Ishikawa (cell line): ENCODE measurements around the gene CFH.

Experiments used
- EGR1 ChIP-seq: IDR thresholded peaks from 2 replicates; pipeline ENCODE4 v1.6.1; 2012
- RAD21 ChIP-seq: IDR thresholded peaks from 2 replicates; pipeline ENCODE4 v1.6.1; 2012; ENCODE audit warnings: low read depth
- TAF1 ChIP-seq: IDR thresholded peaks from 2 replicates; pipeline ENCODE4 v1.6.1; 2012; ENCODE audit warnings: low read depth, mild to moderate bottlenecking
- TEAD4 ChIP-seq: IDR thresholded peaks from 2 replicates; pipeline ENCODE4 v1.6.1; 2012
- YY1 ChIP-seq: IDR thresholded peaks from 2 replicates; pipeline ENCODE4 v1.6.1; 2012; ENCODE audit warnings: low read depth
- ZBTB7A ChIP-seq: IDR thresholded peaks from 2 replicates; pipeline ENCODE4 v1.6.1; 2012; ENCODE audit warnings: low read depth
- TF ChIP-seq, protein P1 (sequence below): IDR thresholded peaks from 2 replicates; pipeline ENCODE4 v1.6.1; 2012; ENCODE audit warnings: low read depth, mild to moderate bottlenecking

The CFH gene

DNA sequence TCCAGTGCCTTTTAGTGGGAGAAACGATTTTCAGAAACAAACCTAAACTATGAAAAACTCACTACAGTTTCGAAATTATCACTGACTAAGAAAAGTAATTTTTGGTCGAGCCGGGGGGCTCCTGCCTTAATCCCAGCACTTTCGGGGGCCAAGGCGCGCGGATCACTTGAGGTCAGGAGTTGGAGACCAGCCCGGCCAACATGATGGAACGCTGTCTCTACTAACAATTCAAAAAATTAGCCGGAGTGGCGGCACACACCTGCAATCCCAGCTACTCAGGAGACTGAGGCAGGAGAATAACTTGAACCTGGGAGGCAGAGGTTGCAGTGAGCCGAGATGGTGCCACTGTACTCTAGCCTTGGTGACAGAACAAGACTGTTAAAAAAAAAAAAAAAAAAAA, 125.8 kb downstream of the CFH start:
- TF ChIP-seq ZBTB7A, result no peak
- TF ChIP-seq YY1, result no peak
- TF ChIP-seq TEAD4, result no peak

DNA sequence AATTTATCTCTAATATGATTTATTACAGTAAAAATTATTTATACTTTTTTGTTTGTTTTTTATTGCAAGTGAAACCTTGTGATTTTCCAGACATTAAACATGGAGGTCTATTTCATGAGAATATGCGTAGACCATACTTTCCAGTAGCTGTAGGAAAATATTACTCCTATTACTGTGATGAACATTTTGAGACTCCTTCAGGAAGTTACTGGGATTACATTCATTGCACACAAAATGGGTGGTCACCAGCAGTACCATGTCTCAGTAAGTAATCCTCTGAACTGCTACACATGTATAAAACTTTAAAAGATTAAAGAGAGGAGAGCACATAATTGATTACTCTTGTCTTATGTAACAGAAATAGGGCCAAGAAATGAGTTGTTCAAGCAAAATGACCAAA, 127.2 kb downstream of the CFH start:
- TF ChIP-seq, protein P1, sequence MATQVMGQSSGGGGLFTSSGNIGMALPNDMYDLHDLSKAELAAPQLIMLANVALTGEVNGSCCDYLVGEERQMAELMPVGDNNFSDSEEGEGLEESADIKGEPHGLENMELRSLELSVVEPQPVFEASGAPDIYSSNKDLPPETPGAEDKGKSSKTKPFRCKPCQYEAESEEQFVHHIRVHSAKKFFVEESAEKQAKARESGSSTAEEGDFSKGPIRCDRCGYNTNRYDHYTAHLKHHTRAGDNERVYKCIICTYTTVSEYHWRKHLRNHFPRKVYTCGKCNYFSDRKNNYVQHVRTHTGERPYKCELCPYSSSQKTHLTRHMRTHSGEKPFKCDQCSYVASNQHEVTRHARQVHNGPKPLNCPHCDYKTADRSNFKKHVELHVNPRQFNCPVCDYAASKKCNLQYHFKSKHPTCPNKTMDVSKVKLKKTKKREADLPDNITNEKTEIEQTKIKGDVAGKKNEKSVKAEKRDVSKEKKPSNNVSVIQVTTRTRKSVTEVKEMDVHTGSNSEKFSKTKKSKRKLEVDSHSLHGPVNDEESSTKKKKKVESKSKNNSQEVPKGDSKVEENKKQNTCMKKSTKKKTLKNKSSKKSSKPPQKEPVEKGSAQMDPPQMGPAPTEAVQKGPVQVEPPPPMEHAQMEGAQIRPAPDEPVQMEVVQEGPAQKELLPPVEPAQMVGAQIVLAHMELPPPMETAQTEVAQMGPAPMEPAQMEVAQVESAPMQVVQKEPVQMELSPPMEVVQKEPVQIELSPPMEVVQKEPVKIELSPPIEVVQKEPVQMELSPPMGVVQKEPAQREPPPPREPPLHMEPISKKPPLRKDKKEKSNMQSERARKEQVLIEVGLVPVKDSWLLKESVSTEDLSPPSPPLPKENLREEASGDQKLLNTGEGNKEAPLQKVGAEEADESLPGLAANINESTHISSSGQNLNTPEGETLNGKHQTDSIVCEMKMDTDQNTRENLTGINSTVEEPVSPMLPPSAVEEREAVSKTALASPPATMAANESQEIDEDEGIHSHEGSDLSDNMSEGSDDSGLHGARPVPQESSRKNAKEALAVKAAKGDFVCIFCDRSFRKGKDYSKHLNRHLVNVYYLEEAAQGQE, result no peak
- TF ChIP-seq TAF1 (no peak), EGR1 (no peak), RAD21 (no peak), YY1 (no peak)
